Right ventricle myocardium inferior (tissue), 1 donor: ENCODE results near the gene RRAGD. TPM values are rescaled to one million over a fixed set of nuclear protein-coding genes. Genes with fewer than 3 reads are reported as not detected.

Source experiments
- ATAC-seq: fragments of 200-7000 bp; cut with Tn5 transposase; one replicate; pipeline ENCODE4 v1.9.1; 2020; ENCODE audit warnings: mild to moderate bottlenecking, moderate library complexity
- DNase-seq: peaks from one replicate; pipeline ENCODE4 v3.0.0; 2021; ENCODE audit errors: missing footprints
- intact Hi-C: fragments of 100-400 bp; cut with DNase I; formaldehyde crosslinking; loops from one replicate; pipeline ENCODE4 v1.11.0; 2022
- total RNA-seq: library from RNA; stranded (reverse); fragmentation: NEBNext Ultra II Directional; extraction: Animal tissue kit (Norgen Biotek cat#: 25700); gene quantifications from one replicate; pipeline ENCODE4 v1.2.1, GENCODE V29; 2021
- donor health status: DM: no; HTN: yes; CAD: no; lungs with severe emphysema.

RRAGD gene
- total RNA-seq, 1 donor from 2014 or later, result 126 TPM

DNA sequence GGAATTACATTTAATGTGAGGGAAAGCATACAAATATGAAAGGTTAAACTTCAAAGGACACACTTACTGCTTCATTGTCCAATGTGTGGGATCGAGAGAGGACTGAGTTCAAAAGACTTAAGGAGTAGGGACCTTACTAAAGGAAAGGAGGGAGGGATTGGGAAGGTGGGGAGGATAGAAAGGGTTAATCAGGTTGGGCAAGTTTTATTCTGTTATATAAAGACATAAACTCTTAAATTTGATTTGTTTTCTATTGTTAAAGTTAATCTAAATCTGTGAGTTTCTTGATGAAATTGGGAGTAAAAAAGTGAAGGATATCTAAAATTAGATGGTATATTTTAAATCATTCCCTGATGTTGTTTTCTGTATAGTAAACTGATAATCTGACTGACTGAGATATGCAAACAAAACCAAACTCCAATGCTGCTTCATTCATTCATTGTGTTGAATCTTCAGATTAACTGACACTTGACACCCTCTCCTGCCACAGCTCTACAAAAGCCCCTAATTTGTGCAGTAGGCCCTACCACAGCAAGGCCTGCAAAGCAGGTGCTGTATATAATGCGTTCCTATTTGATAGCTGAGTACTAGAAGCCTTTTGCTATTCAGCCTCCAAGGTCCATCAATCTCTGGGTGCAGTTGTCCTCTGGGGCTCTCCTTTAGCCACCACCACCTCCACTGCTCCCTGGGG, 58.2 kb downstream of the RRAGD start:
- intact Hi-C loops, result loop anchor here (2.0 to 10.0 kb wide), 3 partner anchors 41 to 389 kb away; partner anchors contain the start of genes RNGTT and SRSF12
- DNase-seq, result no peak
- no peak for ATAC-seq

DNA sequence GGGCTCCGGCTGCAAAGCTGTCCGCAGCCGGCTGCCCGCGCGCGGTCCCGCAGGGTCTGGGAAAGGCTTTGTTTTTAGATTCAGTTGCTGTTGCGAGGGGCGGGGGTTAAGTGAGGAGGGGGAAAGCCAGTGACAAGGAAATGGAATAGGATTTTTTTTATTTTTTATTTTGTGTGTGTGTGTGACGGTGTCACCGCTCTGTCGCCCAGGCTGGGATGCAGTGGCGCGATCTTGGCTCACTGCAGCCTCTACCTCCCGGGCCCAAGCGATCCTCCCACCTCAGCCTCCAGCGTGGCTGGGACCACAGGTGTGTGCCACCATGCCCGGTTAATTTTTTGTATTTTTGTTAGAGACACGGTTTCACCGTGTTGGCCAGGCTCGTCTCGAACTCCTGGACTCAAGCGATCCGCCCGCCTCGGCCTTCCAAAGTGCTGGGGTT, 58.9 kb downstream of the RRAGD start:
- ATAC-seq, result no peak
- peak; percentile 77 for DNase-seq

DNA sequence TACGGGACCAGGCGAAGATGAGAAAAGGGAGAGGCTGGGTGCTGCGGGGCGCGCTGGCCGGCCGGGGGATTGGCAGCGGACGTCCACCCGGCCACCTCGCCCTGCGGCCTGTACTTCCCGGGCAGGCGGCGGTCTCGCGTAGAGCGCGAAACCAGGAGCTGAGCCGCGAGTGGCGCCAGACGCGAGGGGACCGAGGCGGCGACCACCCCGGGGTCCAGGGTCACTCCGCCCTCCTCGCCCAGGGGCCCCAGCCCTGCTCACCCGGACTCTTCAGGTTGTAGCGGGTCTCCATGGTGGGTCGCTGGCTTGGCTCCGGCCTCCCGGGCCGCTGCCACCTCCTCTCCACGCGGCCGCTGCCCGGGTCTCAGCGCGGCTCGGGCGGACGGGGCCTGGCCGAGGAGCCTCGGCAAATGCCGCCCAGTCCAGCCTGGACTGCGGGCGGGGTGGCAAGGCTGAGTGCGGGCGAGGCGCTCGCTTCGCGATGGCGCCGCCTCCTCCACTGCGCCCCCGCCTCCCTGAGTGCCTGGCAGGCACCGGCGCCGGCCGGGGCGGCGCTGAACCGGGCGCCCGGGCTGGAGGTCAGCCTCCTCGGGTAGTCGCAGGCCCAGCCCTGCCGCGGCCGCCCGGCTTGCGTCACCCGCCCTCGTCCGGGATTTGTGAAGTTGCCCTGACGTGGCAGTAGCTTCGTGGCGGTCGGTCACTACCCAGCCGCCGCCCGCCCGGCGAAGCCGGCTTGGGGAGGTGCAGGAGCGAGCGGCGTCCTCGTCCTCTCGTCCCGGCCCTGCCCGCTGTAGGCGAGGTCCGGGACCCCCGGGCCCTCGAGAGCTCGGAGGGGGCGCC, 59.6 kb downstream of the RRAGD start, which contains the start of gene UBE2J1:
UBE2J1 (minus strand) TSS at position 445 of the 840 bp plus-strand sequence; CDS start at position 292, 153 bp downstream.
- intact Hi-C loops, result loop anchor here (2.0 to 10.0 kb wide), 3 partner anchors 40 to 388 kb away; partner anchors contain the start of genes RNGTT and SRSF12
- peak; percentile 98 for DNase-seq
- peak; percentile 99 for ATAC-seq

More for the DNA sequence above, 58.9 kb downstream of the RRAGD start:
- intact Hi-C loops, result loop anchor here (2.0 to 10.0 kb wide), 3 partner anchors 40 to 388 kb away; partner anchors contain the start of genes RNGTT and SRSF12

DNA sequence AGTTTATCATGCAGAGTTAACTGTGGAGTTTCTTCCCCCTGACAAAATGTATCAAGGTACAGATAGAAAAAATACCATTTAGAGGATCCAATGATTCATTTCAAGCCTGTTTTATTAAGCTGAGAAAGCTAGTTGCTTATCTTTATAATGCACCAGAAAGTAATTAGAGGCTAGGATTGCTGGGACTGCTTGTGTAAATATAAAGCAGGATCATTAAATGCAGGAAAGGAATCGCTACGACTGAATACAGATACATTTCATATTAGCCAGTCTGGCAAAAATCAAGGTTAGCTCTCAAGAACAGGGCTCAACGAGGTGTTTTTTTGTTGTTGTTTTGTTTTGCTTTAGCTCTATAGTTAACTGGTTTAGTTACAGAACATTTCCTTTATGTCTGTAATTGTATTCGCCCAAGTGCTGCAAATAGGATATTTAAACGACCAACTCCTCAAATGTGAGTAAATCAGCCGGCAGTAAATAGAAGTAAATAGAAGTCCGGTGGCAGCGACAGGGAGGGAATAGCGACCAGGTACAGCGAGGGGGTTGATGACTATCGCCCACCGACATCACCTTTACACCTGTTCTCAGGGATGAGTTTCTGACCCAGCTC, 60.3 kb downstream of the RRAGD start:
- no peak for ATAC-seq
- DNase-seq, result no peak
- intact Hi-C loops, result loop anchor here (2.0 to 10.0 kb wide), 3 partner anchors 39 to 387 kb away; partner anchors contain the start of genes RNGTT and SRSF12

DNA sequence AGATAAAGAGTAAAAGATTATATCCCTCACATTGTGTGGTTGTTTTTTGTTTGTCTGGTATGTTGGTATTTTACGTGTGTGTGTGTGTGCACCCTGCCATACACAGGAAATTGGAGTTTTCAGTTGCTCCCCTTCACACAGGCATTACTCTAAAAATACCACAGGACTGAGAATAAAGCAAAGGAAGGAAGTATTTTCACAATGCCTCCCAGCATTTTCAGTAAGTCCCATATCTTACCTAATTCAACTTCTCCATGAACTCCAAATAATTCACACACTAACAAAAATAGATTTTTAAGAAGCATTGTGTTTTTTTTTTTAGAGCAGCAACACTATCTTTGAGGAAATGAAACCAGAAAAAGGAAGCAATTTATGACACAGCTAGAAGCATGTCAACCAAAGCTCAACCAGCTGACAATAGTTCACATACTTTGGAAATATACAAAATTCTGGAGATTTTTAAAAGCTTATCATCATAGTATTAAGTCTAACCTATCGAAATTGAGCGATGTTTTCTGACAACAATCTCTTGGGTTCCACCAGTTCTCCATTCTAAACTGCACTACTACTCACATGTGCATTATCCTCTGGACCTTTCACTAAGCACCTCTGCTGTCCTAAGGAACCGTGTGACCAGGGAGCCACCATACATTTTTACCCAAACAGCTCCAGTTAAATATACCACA, 61.6 kb downstream of the RRAGD start:
- ATAC-seq, result no peak
- intact Hi-C loops, result loop anchor here (10.0 kb wide), 2 partner anchors 236 to 386 kb away; partner anchors contain the start of genes RNGTT and SRSF12

DNA sequence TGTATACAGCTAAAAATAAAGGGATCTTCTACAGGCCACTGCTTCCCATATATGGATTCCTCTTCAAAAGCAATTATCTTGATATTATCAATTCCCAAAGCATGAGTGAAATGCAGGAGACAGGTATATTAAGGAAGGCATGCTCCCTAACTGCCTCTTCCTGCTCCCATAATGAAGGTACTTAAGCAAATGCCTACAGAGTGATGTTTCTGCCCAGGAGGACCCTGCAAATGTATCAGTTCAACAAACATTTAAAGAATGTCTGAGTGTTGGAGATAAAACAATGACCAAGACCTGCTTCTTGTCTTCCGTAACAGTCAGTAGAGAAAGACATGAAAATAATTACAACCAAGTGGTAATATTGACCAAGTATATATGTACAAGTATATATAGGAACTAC, 63.7 kb downstream of the RRAGD start:
- intact Hi-C loops, result no loop called here
- no peak for ATAC-seq
- DNase-seq, result no peak

More for the DNA sequence above, 61.6 kb downstream of the RRAGD start:
- no peak for DNase-seq

DNA sequence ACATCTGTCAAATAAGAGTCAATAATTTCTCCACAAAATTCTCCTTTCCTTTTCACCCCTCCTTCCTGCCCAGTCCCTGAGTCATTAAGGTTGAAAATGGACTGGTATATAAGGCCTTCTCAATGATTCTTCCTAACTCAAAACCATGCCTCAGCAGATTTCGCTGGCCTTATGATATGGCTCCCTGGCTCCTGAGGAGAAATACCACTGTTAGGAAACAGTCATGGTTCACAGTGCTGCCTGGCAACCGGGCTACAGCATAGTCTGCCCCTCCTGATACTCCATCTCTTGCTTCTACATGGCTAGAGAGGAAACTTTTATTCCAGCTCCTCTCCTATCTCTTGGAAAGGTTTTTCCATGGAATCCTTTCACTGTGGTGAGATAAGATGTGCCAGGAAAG, 64.2 kb downstream of the RRAGD start:
- ATAC-seq (no peak), DNase-seq (no peak)
- intact Hi-C loops, result no loop called here

DNA sequence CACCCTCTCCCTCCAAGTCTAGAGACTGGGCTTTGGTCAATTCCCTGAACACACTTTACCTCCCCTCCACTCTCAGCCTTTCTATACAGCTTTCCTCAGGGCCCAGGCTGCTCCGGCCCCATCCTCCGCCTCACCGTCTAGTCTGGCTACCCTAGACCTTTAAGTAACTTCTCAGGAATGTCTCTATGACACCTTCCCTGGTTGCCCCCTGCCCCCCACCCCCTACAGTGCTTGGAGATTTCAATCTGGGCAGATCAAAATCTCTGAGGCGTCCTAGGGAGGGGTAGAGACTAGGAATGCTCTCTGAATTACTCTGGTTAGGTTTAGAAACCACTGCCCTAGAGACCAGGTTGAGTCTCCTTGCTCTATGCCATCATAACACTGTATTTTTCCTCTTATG, 65.6 kb downstream of the RRAGD start:
- DNase-seq, result peak; percentile 30
- intact Hi-C loops, result no loop called here

DNA sequence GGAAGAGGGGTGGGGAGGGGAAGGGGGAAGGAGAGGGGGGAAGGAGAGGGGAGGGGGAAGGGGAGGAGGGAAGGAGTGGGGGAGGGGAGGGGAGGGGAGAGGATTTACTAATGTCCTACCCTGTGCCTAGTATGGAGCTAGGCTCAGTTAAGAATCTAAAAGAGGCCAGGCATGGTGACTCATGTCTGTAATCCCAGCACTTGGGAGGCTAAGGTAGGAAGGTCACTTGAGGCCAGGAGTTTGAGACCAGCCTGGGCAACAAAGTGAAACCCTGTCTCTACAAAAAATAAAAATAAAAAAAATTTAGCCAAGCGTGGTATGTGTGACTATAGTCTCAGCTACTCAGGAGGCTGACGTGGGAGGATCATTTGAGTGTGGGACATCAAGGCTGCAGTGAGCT, 72.5 kb downstream of the RRAGD start:
- no peak for DNase-seq
- no peak for ATAC-seq

More for the DNA sequence above, 65.6 kb downstream of the RRAGD start:
- ATAC-seq, result no peak

DNA sequence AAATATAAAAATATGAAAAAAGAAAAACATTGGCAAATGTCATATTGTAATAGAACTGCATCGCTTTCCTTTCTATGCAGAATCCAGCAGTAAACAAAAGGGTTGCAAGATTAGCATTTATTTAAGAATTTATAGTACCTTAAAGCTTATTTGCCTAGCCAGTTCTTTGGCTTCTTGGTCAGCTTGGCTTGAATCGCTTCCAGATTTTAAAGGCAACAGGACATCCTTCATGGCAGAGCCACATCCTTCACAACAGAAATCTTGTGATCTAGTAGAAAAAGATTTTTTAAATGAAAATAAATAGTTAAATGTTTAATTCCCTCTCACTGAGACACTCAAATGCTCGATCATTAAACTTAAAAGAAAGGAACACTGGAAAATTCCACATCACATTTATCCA, 76.9 kb downstream of the RRAGD start:
- intact Hi-C loops, result no loop called here
- no peak for DNase-seq
- ATAC-seq, result no peak

More for the DNA sequence above, 72.5 kb downstream of the RRAGD start:
- intact Hi-C loops, result no loop called here

DNA sequence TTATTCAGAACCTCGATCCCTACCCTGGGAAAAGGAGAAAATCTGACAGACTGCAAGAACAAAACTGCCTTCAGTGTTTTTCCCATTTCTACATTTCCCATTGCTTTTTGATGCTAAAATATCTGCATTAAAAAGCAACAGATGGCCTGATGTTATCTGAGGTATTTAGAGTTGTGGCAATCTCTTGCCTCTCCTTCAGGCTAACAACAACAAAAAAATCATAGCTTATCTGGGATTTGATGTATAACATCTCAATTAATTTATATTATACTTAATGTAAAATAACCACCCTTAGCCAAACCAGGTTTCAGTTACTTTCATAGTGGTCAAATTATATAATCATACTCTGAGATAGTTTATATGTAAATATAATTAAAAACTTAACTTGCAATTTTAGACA, 81.2 kb downstream of the RRAGD start:
- DNase-seq (no peak), ATAC-seq (no peak)
- intact Hi-C loops, result no loop called here

DNA sequence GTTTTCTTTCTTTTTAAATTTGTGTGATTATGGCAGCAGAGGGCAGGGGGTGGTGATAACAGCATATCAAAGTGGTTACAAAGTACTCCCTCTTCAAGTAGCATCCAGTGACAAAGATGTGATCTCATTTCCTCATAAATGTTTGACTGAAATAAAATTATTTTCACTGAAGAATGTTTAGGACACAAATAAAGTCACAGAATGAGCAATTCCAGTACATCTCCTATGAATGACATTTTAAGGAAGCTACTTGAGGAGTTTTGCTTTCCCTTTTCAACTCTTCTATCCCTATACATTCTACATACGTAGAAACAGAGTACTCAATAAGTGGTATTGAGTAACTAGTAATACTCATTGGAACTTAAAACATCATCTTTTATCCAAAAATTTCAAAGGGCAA, 83.1 kb downstream of the RRAGD start:
- intact Hi-C loops, result no loop called here
- DNase-seq (no peak), ATAC-seq (no peak)

DNA sequence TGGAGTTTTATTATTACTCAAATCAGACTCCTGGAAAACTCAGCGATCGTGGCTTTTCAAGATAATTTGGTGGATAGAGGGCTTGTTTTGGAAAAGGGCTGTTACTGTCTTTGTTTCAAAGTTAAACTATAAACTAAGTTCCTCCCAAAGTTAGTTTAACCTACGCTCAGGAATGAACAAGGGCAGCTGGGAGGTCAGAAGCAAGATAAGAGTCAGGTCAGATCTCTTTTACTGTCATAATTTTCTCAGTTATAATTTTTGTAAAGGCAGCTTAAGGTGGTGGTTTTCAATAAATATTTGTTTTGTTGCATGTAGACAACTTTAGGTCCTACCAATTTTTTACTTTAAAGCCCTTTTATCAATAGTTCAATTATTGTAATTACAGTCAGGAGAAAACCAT, 87.8 kb downstream of the RRAGD start:
- no peak for DNase-seq

DNA sequence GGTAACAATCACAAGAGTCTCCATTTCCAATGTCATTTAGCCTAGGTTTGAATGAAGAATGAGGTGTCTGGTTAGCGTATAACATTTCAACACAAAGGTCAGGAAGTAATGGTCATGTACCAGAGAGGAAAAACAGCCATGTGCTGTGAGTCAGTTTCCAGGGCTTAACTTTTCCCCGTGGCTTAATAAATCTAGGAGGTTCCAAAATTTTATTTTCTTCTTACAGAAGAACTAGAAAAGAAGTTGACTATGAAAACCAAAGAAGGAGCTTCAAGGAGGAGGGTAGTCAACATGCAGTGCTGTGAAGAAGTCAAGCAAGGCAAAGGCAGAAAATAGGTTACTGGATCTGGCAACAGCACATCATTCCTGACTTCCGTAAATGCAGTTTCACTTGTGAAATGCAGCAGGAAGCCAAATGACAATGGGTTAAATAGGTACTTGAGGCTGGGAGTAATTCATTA, 88.5 kb downstream of the RRAGD start:
- ATAC-seq (no peak), DNase-seq (no peak)
- intact Hi-C loops, result no loop called here

More for the DNA sequence above, 87.8 kb downstream of the RRAGD start:
- intact Hi-C loops, result no loop called here
- ATAC-seq, result no peak

DNA sequence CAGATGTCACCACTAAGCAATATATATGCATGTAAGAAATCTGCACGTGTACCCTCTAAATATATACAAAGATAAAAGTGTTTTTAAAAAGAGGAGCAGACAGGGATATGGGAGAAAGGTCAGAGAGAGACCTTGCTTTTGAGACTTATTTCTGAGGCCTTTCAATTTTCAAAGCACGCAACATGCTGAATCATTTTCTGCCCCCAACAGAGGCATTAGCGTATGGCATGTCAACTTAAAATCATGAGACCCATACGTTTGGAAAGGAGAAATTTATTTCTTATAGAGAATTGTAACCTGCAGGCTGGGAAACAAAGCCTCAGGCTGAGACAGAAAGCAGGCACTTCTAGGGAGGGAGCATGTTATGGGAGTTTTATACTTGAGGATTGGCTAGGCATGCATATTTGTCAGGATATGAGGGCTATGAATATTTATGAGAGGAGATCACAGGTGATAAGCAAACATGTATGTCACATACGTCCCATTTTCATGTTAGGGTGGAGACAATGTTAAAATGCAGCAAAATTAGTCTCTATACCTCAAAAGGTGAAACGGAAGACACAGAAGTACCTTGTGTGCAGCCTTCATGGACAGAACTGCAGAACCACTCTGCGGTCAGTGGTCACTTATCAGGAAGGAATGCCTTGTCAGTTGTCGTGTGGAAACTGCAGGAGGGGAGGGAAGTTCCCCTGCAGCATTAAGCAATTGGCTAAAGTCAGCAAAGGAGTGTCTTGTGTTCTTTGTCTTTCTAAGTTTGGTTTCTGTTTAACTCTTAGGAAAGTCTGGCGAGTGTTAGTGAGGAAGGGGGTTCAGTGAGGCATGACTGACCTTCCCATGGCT, 90.7 kb downstream of the RRAGD start:
- intact Hi-C loops, result no loop called here
- ATAC-seq (peak; percentile 42), DNase-seq (no peak)

DNA sequence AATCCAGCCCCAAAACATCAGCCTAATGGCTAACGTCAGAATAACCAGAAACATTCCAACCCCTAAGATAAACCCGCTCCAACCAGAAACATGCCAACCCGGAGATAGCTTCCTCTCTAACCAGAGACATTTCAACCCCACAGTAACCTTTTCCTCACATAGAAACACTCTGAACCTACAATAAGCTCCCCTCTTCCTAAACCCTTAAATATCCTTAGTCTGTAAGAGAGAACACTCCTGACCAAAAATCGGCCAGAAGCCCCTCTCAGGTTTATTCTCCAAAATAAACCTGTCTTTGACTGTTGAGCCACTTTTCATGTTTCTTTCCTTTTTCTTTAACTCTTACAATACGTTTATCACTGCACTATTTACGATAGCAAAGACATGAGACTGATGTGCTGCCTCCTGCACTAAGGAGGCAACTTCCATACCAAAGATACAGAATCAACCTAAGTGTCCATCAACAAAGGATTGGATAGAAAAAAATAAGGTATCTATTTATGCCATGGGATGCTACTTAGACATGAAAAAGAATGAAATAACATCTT, 92.0 kb downstream of the RRAGD start:
- intact Hi-C loops, result no loop called here
- DNase-seq (no peak), ATAC-seq (no peak)

DNA sequence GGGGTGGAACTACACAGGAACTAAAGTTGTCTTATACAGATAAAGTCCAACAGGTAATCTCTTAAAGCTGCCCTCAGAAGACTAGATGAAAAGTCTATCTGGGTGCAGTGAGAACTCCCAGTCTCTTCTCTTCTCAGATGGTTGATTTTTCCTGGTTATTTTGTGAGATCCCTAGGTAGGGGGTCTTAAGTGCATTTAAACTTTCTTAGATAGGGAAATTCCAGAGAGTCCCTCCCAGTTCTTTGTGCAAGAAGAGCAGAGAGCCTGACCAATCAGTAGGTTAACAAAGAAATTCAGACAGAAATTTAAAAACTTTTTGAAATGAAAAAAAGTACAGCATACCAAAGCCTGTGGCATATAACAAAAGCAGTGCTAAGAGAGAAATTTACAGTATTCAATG, 95.0 kb downstream of the RRAGD start:
- ATAC-seq (no peak), DNase-seq (no peak)
- intact Hi-C loops, result no loop called here
